NB4 (cell line): ENCODE measurements around the gene GUCY2D.

Experiments
- MAX ChIP-seq: IDR thresholded peaks from 2 replicates; pipeline ENCODE4 v1.6.1; 2011; ENCODE audit warnings: low read depth, low read length
- POLR2A ChIP-seq: IDR thresholded peaks from 2 replicates; pipeline ENCODE4 v1.6.1; 2011; ENCODE audit warnings: mild to moderate bottlenecking; ENCODE audit not compliant: insufficient read length; ENCODE audit errors: extremely low read depth
- TF ChIP-seq, protein P1 (sequence below): IDR thresholded peaks from one replicate; pipeline ENCODE4 v1.5.1; 2012; ENCODE audit warnings: low read depth, low read length

GRCh38 chr17:7959503-7960253 lies 42.7 kb upstream of the GUCY2D start:
- TF ChIP-seq, protein P1, sequence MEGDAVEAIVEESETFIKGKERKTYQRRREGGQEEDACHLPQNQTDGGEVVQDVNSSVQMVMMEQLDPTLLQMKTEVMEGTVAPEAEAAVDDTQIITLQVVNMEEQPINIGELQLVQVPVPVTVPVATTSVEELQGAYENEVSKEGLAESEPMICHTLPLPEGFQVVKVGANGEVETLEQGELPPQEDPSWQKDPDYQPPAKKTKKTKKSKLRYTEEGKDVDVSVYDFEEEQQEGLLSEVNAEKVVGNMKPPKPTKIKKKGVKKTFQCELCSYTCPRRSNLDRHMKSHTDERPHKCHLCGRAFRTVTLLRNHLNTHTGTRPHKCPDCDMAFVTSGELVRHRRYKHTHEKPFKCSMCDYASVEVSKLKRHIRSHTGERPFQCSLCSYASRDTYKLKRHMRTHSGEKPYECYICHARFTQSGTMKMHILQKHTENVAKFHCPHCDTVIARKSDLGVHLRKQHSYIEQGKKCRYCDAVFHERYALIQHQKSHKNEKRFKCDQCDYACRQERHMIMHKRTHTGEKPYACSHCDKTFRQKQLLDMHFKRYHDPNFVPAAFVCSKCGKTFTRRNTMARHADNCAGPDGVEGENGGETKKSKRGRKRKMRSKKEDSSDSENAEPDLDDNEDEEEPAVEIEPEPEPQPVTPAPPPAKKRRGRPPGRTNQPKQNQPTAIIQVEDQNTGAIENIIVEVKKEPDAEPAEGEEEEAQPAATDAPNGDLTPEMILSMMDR: no peak
- TF ChIP-seq MAX: no peak
- no peak for TF ChIP-seq POLR2A
